H54 (cell line): ENCODE data around the gene TMTC1.

Experiments
- DNase-seq: peaks from one replicate; pipeline ENCODE4 v3.0.0; 2011; ENCODE audit warnings: low spot score, mixed read lengths; ENCODE audit not compliant: insufficient read length
- FAIRE-seq: peaks from 3 replicates; lab custom pipeline; 2011; peaks lifted over from hg19 to GRCh38; lab: Jason Lieb, UNC
- POLR2A ChIP-seq: IDR thresholded peaks from 2 replicates; pipeline ENCODE4 v1.6.1; 2011; ENCODE audit warnings: low read depth, mild to moderate bottlenecking, low read length

TMTC1 gene

GRCh38 chr12:29672580-29672979 lies 111.2 kb downstream of the TMTC1 start:
- FAIRE-seq: no peak
- TF ChIP-seq POLR2A: no peak
- no peak for DNase-seq

DNA sequence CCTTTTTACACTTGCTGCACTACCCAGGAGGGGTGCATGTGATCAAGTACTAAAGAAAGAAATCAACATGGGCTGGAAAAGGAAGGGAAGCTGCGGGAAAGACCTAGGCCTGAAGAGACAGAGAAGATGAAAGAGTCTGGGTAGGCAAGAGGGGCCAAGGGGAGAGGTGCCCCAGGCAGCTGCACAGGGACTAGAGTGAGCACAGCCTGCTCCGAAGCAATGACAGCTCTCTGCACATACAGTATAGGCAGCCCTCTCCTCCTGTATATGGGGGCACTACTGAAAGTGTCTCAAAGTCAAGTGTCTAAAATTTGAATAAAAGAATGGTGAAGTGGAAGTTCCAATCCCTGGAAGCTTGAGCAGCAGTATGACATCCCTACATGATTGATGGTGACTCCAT lies 112.0 kb downstream of the TMTC1 start:
- DNase-seq: no peak
- TF ChIP-seq POLR2A: no peak
- FAIRE-seq: no peak

DNA sequence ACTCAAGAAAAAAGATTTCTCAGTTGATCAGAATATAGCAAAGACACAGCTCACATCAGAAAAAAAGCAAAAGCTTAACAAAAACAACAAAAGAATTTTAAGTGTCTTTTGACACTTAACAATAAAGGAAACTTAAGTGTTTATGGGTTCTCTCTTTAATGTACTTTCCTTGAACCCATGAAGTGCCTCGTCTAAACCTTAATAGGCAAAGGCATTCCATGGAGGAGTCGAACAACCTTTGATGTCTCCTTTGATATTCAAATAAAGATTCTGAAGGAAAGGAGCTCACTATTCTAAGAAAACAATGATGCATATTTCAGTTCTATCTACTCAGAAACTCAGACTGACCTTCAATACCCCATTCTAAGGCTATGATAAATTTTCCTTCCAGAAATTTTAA lies 116.7 kb downstream of the TMTC1 start:
- no peak for DNase-seq
- TF ChIP-seq POLR2A: no peak
- no peak for FAIRE-seq

DNA sequence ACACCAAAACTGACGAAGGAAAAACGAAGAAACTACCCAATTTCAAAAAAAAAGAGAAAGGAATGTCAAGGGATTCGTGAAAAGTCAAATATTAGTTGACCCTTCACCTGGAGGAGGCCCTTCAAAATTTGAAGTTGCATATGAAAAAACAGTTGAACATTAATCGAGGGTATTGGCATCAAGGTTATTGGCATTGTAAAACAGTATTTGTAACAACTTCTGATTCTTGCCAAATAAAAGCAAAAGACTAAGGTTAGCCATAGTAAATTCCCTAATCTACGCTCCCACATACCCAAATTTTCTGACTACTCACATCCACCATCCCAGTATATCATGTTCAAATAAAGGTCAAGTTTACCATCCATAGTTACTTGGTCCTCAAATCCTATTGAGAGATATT lies 118.6 kb downstream of the TMTC1 start:
- no peak for TF ChIP-seq POLR2A
- no peak for DNase-seq
- FAIRE-seq: no peak

- no peak for TF ChIP-seq POLR2A
- DNase-seq (no peak), FAIRE-seq (no peak)
These were observed 120.9 kb downstream of the TMTC1 start for GRCh38 chr12:29662734-29663323.

- no peak for TF ChIP-seq POLR2A
- no peak for DNase-seq
- no peak for FAIRE-seq
These were observed 122.9 kb downstream of the TMTC1 start for GRCh38 chr12:29660847-29661246.

GRCh38 chr12:29656762-29657538 lies 126.8 kb downstream of the TMTC1 start:
- DNase-seq (no peak), FAIRE-seq (no peak)
- no peak for TF ChIP-seq POLR2A

DNA sequence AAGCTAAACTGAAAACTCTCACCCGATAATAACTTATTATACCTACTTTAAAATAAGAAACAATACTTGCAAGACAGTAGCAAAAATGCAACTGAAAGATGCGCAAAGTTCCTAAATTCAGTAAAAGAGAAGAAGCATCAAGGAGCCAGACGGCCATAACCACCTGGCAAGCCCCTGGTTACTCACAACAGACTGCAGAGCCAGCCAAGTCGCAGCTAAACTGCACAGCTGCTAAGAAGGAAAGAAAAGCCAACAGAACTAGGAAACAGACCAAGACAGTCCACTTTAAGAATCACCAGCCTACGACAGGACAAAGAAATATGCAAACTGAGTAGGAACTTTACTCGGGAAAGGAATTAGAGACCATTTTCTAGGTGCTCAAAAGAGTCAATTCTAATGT lies 127.9 kb downstream of the TMTC1 start:
- FAIRE-seq: no peak
- no peak for TF ChIP-seq POLR2A
- no peak for DNase-seq

DNA sequence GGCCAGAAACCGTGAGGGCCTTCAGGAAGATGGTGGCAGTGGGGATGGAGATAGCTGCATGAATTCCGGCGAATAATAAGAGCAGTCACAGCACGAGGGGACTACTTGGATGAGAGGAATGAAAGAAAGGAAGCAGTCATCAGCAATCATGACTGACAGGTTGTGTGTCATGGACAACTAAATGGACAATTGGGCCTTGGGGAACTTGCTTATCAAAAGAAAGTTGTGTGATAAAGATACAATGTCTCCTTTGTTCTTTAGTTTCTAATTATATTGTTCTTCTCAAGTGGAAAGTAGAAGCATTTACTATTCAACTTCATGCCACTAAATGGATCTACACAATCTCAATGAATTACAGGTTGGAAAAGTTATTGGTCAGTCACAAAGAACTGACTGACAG lies 130.5 kb downstream of the TMTC1 start:
- DNase-seq: no peak
- TF ChIP-seq POLR2A: no peak
- FAIRE-seq: no peak

DNA sequence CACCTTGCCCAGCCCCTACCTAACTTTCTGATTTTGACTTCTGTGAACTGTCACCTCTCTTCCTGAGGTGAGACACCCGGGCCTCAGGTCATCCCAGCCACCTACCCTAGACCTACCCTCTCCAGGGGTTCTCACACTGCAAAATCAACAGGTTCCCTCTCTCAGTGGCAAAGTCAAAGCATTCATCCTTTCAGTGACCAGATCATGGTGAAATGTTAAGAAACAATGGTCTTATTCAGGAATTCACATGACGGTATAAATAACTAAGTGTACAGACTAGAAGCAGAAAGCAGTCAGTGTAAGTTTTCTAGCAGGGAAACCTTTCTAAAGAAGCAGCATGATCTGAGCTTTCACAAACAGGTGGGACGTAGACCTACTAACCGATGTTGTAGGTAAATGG lies 133.4 kb downstream of the TMTC1 start:
- no peak for FAIRE-seq

GRCh38 chr12:29649722-29650121 lies 134.0 kb downstream of the TMTC1 start:
- FAIRE-seq: no peak
- DNase-seq: no peak
- TF ChIP-seq POLR2A: no peak

More for the DNA sequence above, 133.4 kb downstream of the TMTC1 start:
- DNase-seq: no peak
- TF ChIP-seq POLR2A: no peak

- TF ChIP-seq POLR2A: no peak
- FAIRE-seq: no peak
- DNase-seq: no peak
These were observed 139.1 kb downstream of the TMTC1 start for GRCh38 chr12:29644536-29645162.

- TF ChIP-seq POLR2A: no peak
- no peak for DNase-seq
- FAIRE-seq: no peak
These were observed 143.0 kb downstream of the TMTC1 start for GRCh38 chr12:29640589-29641345.
